Transverse colon (tissue), 3 donors: ENCODE measurements around the gene GARIN6.

Source experiments
- EP300 ChIP-seq: sonication (generic); formaldehyde crosslinking; IDR thresholded peaks from one replicate; pipeline ENCODE4 v1.6.1; 2017; ENCODE audit warnings: antibody characterized with exemption, low read depth
- POLR2A ChIP-seq: fragments of 450-650 bp; IDR thresholded peaks from one replicate; pipeline ENCODE4 v1.6.1; 2016; ENCODE audit warnings: antibody characterized with exemption, mild to moderate bottlenecking, moderate library complexity
- TF ChIP-seq, protein P1 (sequence below), 5 experiments: fragments of 200-600 bp in 3 of 5; fragments of 450-650 bp in 2 of 5; sonication (generic) in 3 of 5; IDR thresholded peaks; 1 replicate in 2 of 5; 2 replicates in 3 of 5; pipeline ENCODE4 v1.5.1; 2016 to 2017; ENCODE audit warnings: antibody characterized with exemption in 5 of 5, inconsistent platforms in 3 of 5, mild to moderate bottlenecking in 2 of 5, moderate library complexity in 1 of 5

DNA sequence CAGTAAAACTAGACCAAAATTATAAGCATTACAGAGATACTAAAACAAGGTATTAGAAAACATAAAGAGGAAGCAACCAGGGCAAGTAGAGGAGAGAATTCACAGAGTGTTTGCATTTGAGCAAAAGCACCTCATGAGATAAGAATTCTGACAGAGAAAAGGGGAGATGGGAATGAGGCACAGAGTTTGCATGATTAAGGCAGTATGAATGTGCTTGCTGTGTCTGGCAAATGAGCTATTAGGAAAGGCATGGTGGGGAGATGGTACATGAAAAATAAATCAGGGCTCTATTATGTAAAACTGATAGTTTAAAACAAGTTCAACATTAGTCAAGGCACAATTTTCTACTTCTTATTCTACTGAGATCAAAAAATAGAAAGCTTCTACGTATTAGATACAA is 23.1 kb downstream of the GARIN6 start:
- TF ChIP-seq, protein P1, sequence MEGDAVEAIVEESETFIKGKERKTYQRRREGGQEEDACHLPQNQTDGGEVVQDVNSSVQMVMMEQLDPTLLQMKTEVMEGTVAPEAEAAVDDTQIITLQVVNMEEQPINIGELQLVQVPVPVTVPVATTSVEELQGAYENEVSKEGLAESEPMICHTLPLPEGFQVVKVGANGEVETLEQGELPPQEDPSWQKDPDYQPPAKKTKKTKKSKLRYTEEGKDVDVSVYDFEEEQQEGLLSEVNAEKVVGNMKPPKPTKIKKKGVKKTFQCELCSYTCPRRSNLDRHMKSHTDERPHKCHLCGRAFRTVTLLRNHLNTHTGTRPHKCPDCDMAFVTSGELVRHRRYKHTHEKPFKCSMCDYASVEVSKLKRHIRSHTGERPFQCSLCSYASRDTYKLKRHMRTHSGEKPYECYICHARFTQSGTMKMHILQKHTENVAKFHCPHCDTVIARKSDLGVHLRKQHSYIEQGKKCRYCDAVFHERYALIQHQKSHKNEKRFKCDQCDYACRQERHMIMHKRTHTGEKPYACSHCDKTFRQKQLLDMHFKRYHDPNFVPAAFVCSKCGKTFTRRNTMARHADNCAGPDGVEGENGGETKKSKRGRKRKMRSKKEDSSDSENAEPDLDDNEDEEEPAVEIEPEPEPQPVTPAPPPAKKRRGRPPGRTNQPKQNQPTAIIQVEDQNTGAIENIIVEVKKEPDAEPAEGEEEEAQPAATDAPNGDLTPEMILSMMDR (IDR thresholded peaks at IDR 0.05) = no peak
- no peak for TF ChIP-seq POLR2A
- TF ChIP-seq EP300 = no peak
